Subcutaneous adipose tissue (tissue), 4 donors: ENCODE measurements around the gene PSMA6. TPM values are rescaled to one million over a fixed set of nuclear protein-coding genes. Genes with fewer than 3 reads are reported as not detected.

Source experiments
- CTCF ChIP-seq: fragments of 450-650 bp; IDR thresholded peaks from one replicate; pipeline ENCODE4 v1.5.1; 2016; ENCODE audit warnings: low read depth, mild to moderate bottlenecking, control low read depth, antibody characterized with exemption, moderate library complexity
- total RNA-seq, 4 donors: library from RNA; depleted of rRNA; stranded (reverse); fragments of >200 nt; gene quantifications; one replicate each; pipeline ENCODE4 v1.1.0, GENCODE V29; 2016

Gene PSMA6
- total RNA-seq, 4 donors from 2014 or later: 158 to 210 (median 166) TPM

DNA sequence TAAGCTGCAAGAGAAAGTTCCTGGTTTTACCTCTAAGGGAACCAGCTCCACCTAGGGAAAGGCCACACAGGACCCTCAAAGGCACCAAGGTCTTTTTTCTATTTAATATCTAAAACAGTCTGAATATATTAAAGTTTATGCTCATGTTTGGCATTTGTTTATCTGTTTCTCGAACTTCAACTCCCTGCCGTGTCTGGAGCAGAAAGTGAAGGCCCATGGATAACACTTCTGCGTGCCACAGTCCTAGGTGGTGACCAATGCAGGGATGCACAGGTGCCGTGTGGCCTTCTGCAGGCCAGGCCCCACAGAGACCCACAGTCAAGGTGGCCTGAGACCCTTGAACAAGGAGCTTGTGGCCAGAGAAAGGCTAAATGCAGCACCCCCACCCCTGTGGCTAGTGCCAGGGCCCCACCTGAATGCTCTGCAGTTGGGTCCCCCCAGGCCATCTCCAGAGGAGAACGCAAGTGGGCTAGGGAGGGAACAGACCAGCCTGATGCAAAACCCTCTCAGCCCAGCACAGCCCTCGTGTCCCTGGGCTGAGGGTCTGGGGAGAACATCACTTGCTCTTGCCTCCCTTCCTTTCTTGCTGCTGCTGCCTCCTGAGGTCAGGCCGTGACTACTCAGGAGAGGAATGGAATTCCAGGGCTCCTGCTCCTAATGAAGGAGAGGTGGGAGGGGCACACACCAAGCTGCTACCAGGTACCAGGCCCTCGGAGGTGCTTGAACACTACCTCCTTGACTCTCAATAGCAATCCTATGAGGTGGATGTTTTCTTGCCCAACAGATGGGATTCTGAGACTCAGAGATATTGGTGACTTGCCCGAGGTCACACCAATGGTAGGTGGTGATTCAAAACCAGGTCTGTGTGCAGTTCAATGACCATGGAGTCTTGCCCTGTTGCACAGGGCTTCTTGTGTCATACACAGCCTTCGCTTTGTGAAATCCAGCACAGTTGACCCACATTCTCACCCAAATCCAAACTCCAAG, 45.4 kb downstream of the PSMA6 start:
- TF ChIP-seq CTCF: no peak

DNA sequence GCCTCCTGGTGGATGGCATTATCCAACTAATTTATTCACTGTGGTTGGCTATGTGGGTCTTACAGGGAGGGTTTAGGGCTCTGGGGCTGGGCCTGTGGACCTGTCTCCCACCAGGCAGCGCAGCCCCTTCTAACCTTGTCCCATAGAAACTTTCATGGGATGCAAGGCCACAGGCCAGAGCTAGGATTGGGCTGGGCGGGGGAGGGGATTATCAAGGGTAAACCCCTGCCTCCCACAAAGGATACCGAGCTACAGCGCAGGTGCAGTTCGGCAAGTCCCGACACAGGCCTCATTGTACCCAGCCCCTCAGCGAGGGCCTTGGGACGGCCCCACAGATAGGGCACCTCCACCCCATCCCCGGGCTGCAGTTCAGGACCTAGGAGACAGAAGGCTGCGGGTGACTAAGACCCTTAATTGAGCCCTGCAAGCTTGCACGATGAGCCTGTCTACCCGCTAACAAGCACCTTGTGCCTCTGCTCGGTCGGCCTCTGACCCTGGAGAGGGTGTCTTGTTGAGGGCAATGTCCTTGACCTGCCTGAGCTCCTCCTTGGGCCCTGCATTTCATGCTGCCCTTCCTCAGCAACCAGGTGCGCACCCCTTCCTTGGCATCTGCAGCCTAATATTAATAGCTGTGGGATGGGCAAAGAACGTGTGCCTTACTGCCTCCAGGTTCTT, 46.7 kb downstream of the PSMA6 start:
- no peak for TF ChIP-seq CTCF

DNA sequence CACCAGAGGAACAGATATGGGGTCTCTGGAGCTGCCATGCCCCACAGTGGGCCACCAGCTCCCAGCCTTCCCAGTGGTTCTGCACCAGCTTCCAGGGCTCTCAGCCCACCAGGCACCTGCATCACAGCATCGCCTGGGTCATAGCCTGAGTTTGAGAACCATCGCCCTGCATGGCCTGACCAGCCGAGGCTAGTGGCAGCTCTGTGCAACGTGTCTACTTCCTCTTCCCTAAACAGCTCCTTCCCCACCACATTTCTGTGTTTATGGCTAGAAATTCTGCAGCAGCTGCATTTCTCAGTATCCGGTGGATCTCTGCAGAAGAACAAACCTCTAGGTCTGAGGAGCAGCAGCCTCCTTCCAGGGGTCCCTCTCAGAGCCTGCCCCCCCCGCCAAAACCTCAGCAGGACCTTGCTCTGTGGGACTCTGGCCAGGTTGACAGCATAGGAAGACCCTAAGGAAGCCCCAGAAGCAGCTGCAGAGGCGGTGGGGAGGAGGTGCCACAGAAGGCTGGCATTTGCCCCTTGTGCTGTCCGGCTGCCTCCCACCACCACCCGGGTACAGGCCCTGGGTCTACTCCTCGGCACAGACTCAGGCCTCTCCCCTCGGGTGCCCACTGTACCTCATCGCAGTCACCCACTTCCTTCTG, 47.7 kb downstream of the PSMA6 start:
- TF ChIP-seq CTCF: no peak

- TF ChIP-seq CTCF: no peak
Measured at GRCh38 chr14:35340616-35341453, 48.7 kb downstream of the PSMA6 start.

DNA sequence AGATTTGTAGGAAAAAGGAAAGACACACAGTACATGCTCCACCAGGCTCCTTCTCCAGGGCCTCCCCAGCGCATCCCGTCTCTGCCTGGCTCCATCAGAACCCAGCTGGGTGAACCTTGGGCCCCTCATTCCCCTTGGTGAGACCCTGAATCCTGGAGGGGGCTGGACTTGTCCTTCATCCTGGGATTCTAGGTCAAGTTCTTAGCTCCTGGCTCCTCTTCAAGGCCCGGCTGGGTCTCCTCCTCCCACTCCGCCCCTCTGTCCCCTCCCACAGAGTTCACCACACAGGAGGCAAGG, 49.2 kb downstream of the PSMA6 start:
- TF ChIP-seq CTCF: no peak

- TF ChIP-seq CTCF: no peak
Measured at GRCh38 chr14:35341751-35342488, 49.7 kb downstream of the PSMA6 start.
